B cell (primary cell): ENCODE results near the gene MEF2B. TPM values are rescaled to one million over a fixed set of nuclear protein-coding genes. Genes with fewer than 3 reads are reported as not detected.
"Not testable (repeated sequence)": the region's sequence is repeated elsewhere in the genome, so short reads cannot be mapped to it uniquely, and the experiment has no call there.

ENCODE experiments used
- ATAC-seq: fragments of 200-7000 bp; cut with Tn5 transposase; one replicate; pipeline ENCODE4 v1.10.0; 2021; ENCODE audit warnings: low read depth, mild to moderate bottlenecking, moderate number of reproducible peaks, moderate library complexity
- CTCF ChIA-PET: fragments of 350-600 bp; sonication (Branson Sonifier 250); formaldehyde crosslinking; loops from one replicate; lab custom pipeline; 2021; ENCODE audit warnings: antibody characterized with exemption, inconsistent platforms; lab: Charles Lee
- POLR2A ChIA-PET: fragments of 350-600 bp; sonication (Branson Sonifier 250); formaldehyde crosslinking; loops from one replicate; lab custom pipeline; 2021; ENCODE audit warnings: antibody characterized with exemption; lab: Charles Lee
- DNase-seq: peaks from one replicate; pipeline ENCODE4 v3.0.0; 2013
- H2AFZ ChIP-seq: 2 replicates; pipeline ENCODE4 v1.6.1; 2012; ENCODE audit warnings: mild to moderate bottlenecking, low read depth, low read length; ENCODE audit not compliant: insufficient read depth, poor library complexity, severe bottlenecking
- H3K27ac ChIP-seq, 2 donors: 1 replicate in 1 of 2; 2 replicates in 1 of 2; pipeline ENCODE4 v1.5.1; 2012 to 2013; ENCODE audit warnings: low read length in 2 of 2, mild to moderate bottlenecking in 2 of 2, moderate library complexity in 1 of 2
- H3K27me3 ChIP-seq, 4 experiments: fragments of 200-600 bp in 1 of 4; sonication (generic) in 1 of 4; replicated peaks in 1 of 4; 1 replicate in 2 of 4; 2 replicates in 2 of 4; pipeline versions ENCODE4 v1.6.1 to v1.7.0; 2013 to 2016; ENCODE audit warnings: low read length in 3 of 4, mild to moderate bottlenecking in 2 of 4, mixed read lengths in 1 of 4, moderate library complexity in 1 of 4; ENCODE audit not compliant: insufficient read depth in 4 of 4, control insufficient read depth in 3 of 4; ENCODE audit errors: control extremely low read depth in 1 of 4
- H3K36me3 ChIP-seq, 2 experiments: replicated peaks in 1 of 2; 1 replicate in 1 of 2; 2 replicates in 1 of 2; pipeline versions ENCODE4 v1.6.1 to v1.7.1; 2013; ENCODE audit warnings: low read length in 1 of 2; ENCODE audit not compliant: insufficient read depth in 2 of 2, control insufficient read depth in 1 of 2; ENCODE audit errors: control extremely low read depth in 1 of 2, extremely low read depth in 1 of 2
- H3K4me1 ChIP-seq, 2 donors: fragments of 200-600 bp in 1 of 2; sonication (generic) in 1 of 2; 1 replicate in 1 of 2; 2 replicates in 1 of 2; pipeline versions ENCODE4 v1.5.1 to v1.6.1; 2013 to 2017; ENCODE audit warnings: low read length in 2 of 2; ENCODE audit not compliant: control insufficient read depth in 2 of 2, insufficient read depth in 2 of 2
- H3K4me2 ChIP-seq: replicated peaks from 2 replicates; pipeline ENCODE3; 2012; ENCODE audit warnings: mild to moderate bottlenecking, low read depth, low read length; ENCODE audit not compliant: poor library complexity, severe bottlenecking
- H3K4me3 ChIP-seq, 5 experiments: fragments of 200-600 bp in 1 of 5; sonication (generic) in 1 of 5; 1 replicate in 3 of 5; 2 replicates in 2 of 5; pipeline versions ENCODE4 v1.5.1 to v1.7.0; 2011 to 2016; ENCODE audit warnings: low read length in 4 of 5, mild to moderate bottlenecking in 4 of 5, low read depth in 2 of 5, control low read depth in 1 of 5, moderate library complexity in 1 of 5; ENCODE audit not compliant: insufficient read depth in 1 of 5; ENCODE audit errors: control extremely low read depth in 1 of 5, extremely low read depth in 1 of 5
- H3K79me2 ChIP-seq: fragments of 200-600 bp; sonication (generic); one replicate; pipeline ENCODE4 v1.6.0; 2016; ENCODE audit warnings: low read length; ENCODE audit not compliant: control insufficient read depth, insufficient read depth
- H3K9ac ChIP-seq: fragments of 200-600 bp; sonication (generic); 2 replicates; pipeline ENCODE4 v1.6.1; 2017; ENCODE audit warnings: mild to moderate bottlenecking, low read length, moderate library complexity
- H3K9me3 ChIP-seq, 3 donors: one replicate each; pipeline versions ENCODE4 v1.6.1 to v1.7.1; 2013; ENCODE audit warnings: low read length in 2 of 3; ENCODE audit not compliant: control insufficient read depth in 2 of 3, insufficient read depth in 1 of 3; ENCODE audit errors: control extremely low read depth in 1 of 3
- H4K20me1 ChIP-seq: 2 replicates; pipeline ENCODE4 v1.6.0; 2012; ENCODE audit warnings: mild to moderate bottlenecking, low read length; ENCODE audit not compliant: insufficient read depth, control insufficient read depth, poor library complexity, severe bottlenecking
- H3K27ac Mint-ChIP-seq: one replicate; pipeline ENCODE4 v1.8.0; 2021; ENCODE audit warnings: mixed read lengths
- H3K27me3 Mint-ChIP-seq: one replicate; pipeline ENCODE4 v1.8.0; 2021; ENCODE audit warnings: mixed read lengths
- H3K4me1 Mint-ChIP-seq: one replicate; pipeline ENCODE4 v1.8.0; 2021; ENCODE audit warnings: mixed read lengths
- H3K4me3 Mint-ChIP-seq: one replicate; pipeline ENCODE4 v1.8.0; 2021; ENCODE audit warnings: mixed read lengths
- H3K9me3 Mint-ChIP-seq: one replicate; pipeline ENCODE4 v1.8.0; 2022; ENCODE audit warnings: mixed read lengths; ENCODE audit not compliant: insufficient read depth
- EZH2 ChIP-seq: IDR thresholded peaks from 2 replicates; pipeline ENCODE4 v1.6.1; 2012; ENCODE audit warnings: borderline replicate concordance, low read depth, mild to moderate bottlenecking, moderate library complexity, low read length; ENCODE audit not compliant: insufficient read depth, poor library complexity, severe bottlenecking
- WGBS: methylation state at CpG from one replicate; pipeline ENCODE4 v1.1.5; 2013; ENCODE audit warnings: missing lambda C conversion rate; ENCODE audit not compliant: insufficient coverage; 5-methylcytosine and 5-hydroxymethylcytosine counted together
- intact Hi-C: fragments of 100-400 bp; cut with micrococcal nuclease; formaldehyde crosslinking; loops from one replicate; pipeline ENCODE4 v1.10.0; 2022
- polyA plus RNA-seq: library from polyadenylated mRNA; depleted of rRNA; stranded (reverse); fragments of >200 nt; gene quantifications from 2 replicates; pipeline ENCODE4 v1.2.3, GENCODE V29; 2012
- total RNA-seq, 2 donors: library from RNA; stranded (reverse); fragments of 120-200 nt in 1 of 2; gene quantifications; 1 replicate in 1 of 2; 2 replicates in 1 of 2; pipeline versions ENCODE4 v1.2.3 to v1.2.4, GENCODE V29; 2013 to 2022
- TF ChIP-seq, protein P1 (sequence below): fragments of 200-600 bp; IDR thresholded peaks from one replicate; pipeline ENCODE4 v1.8.0; 2022; ENCODE audit warnings: antibody characterized with exemption, mild to moderate bottlenecking

MEF2B gene
- total and polyA plus RNA-seq, 2 donors (not counting 1 experiment from before 2014, with no cell fraction given) = 4.6 to 5.5 TPM

DNA sequence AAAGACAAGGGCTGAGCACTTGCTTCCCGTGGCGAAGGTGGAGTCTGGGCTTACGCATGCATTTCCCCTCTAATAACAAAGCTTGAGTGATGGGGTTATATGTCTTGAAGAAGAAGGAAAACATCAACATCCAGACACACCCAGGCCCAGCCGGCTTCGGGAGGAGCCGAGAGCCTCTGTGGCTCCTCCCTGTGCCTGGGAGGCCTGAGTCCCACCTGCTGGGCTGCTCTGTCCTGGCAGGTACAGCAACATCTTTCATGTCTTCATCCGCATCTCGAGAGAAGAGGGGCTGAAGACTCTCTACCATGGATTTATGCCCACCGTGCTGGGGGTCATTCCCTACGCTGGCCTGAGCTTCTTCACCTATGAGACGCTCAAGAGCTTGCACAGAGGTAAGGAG is 62.4 kb downstream of the MEF2B start:
- Histone ChIP-seq H3K36me3 (peaks cover 0 to 28% of the 10 kb centered on the region in 2 experiments), H3K4me2 (no peak overlapping the region), H4K20me1 (no peaks in the 10 kb centered on the region), H3K27me3 (no peaks in the 10 kb centered on the region), H3K79me2 (no peaks in the 10 kb centered on the region), H2AFZ (no peak overlapping the region), H3K4me3 (no peak overlapping the region), H3K9ac (no peak overlapping the region), H3K4me1 (peaks cover 0 to 15% of the 10 kb centered on the region in 2 donors), H3K9me3 (no peaks in the 10 kb centered on the region), H3K27ac (no peak overlapping the region)
- ATAC-seq = no peak
- H3K4me1 Mint-ChIP-seq = peaks cover 28% of the 10 kb centered on the region
- DNase-seq = no peak
- intact Hi-C loops = no loop called here
- WGBS = 94% methylated on average over 7 of the region's 11 CpGs
- POLR2A ChIA-PET = no interaction called here
- TF ChIP-seq, protein P1, sequence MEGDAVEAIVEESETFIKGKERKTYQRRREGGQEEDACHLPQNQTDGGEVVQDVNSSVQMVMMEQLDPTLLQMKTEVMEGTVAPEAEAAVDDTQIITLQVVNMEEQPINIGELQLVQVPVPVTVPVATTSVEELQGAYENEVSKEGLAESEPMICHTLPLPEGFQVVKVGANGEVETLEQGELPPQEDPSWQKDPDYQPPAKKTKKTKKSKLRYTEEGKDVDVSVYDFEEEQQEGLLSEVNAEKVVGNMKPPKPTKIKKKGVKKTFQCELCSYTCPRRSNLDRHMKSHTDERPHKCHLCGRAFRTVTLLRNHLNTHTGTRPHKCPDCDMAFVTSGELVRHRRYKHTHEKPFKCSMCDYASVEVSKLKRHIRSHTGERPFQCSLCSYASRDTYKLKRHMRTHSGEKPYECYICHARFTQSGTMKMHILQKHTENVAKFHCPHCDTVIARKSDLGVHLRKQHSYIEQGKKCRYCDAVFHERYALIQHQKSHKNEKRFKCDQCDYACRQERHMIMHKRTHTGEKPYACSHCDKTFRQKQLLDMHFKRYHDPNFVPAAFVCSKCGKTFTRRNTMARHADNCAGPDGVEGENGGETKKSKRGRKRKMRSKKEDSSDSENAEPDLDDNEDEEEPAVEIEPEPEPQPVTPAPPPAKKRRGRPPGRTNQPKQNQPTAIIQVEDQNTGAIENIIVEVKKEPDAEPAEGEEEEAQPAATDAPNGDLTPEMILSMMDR = no peak
- no peak for TF ChIP-seq EZH2
- no peak overlapping the region for H3K27ac Mint-ChIP-seq
- CTCF ChIA-PET = interaction anchor here (0.7 kb wide), 2 partner anchors 67 to 278 kb away, joined by 4 read pairs; no protein-coding TSS in a partner anchor
- H3K4me3 Mint-ChIP-seq = no peak overlapping the region
- no peaks in the 10 kb centered on the region for H3K9me3 Mint-ChIP-seq
- H3K27me3 Mint-ChIP-seq = no peaks in the 10 kb centered on the region

DNA sequence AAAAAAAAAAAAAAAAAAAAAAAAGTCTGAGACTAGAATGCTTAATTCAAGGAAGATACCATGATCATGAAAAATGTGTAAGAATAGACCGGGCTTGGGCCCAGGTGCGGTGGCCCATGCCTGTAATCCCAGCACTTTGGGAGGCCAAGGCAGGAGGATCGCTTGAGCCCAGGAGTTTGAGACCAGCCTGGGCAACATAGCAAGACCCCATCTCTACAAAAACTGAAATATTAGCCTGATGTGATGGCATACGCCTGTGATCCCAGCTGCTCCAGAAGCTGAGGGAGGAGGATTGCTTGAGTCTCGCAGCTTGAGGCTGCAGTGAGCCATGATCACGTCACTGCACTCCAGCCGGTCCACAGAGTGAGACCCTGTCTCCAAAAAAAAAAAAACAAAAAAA is 63.1 kb downstream of the MEF2B start:
- CTCF ChIA-PET = interaction anchor here (0.7 to 2.3 kb wide), 3 partner anchors 9 to 278 kb away, joined by 3 to 8 read pairs (median 4); no protein-coding TSS in a partner anchor
- H3K79me2 ChIP-seq, H3K27ac ChIP-seq, H4K20me1 ChIP-seq, H3K4me3 Mint-ChIP-seq, H3K4me3 ChIP-seq, H3K27me3 Mint-ChIP-seq, H3K9me3 Mint-ChIP-seq, intact Hi-C loops, H3K4me2 ChIP-seq, DNase-seq, H3K9ac ChIP-seq, H3K9me3 ChIP-seq, H3K27me3 ChIP-seq, H2AFZ ChIP-seq, H3K27ac Mint-ChIP-seq, ATAC-seq: not testable (repeated sequence)
- H3K36me3 ChIP-seq = peaks cover 0 to 28% of the 10 kb centered on the region in 2 experiments
- H3K4me1 Mint-ChIP-seq = peaks cover 24% of the 10 kb centered on the region
- peaks cover 0 to 13% of the 10 kb centered on the region in 2 donors for H3K4me1 ChIP-seq
- POLR2A ChIA-PET = interaction anchor here (0.7 kb wide), 1 partner anchor 53 kb away, joined by 7 read pairs; no protein-coding TSS in a partner anchor
- 100% methylated on average over 5 of the region's 7 CpGs for whole genome bisulfite sequencing
